Aorta (tissue), 5 donors: ENCODE measurements around the gene TCF7L1. TPM values are rescaled to one million over a fixed set of nuclear protein-coding genes. Genes with fewer than 3 reads are reported as not detected.

ENCODE experiments used
- ATAC-seq: fragments of 200-7000 bp; cut with Tn5 transposase; one replicate; pipeline ENCODE4 v1.9.1; 2022; ENCODE audit warnings: moderate library complexity; ENCODE audit not compliant: low FRiP score
- DNase-seq, 2 donors: peaks; one replicate each; pipeline ENCODE4 v3.0.0-alpha.2; 2020
- H3K27ac ChIP-seq, 2 donors: one replicate each; pipeline ENCODE4 v1.5.1; 2013; ENCODE audit warnings: low read length in 2 of 2, mild to moderate bottlenecking in 2 of 2, moderate library complexity in 2 of 2, control low read depth in 1 of 2, inconsistent platforms in 1 of 2, low read depth in 1 of 2
- H3K27me3 ChIP-seq, 2 donors: one replicate each; pipeline ENCODE4 v1.6.1; 2013; ENCODE audit warnings: control low read depth in 1 of 2, low read length in 1 of 2, mild to moderate bottlenecking in 1 of 2, moderate library complexity in 1 of 2; ENCODE audit not compliant: insufficient read depth in 2 of 2, control insufficient read depth in 1 of 2
- H3K36me3 ChIP-seq, 2 donors: one replicate each; pipeline ENCODE4 v1.6.1; 2013; ENCODE audit warnings: control low read depth in 1 of 2, low read length in 1 of 2, mild to moderate bottlenecking in 1 of 2; ENCODE audit not compliant: insufficient read depth in 2 of 2, control insufficient read depth in 1 of 2
- H3K4me1 ChIP-seq, 2 donors: one replicate each; pipeline ENCODE4 v1.6.1; 2013; ENCODE audit warnings: low read length in 2 of 2, control low read depth in 1 of 2, mild to moderate bottlenecking in 1 of 2, moderate library complexity in 1 of 2; ENCODE audit not compliant: insufficient read depth in 2 of 2, control insufficient read depth in 1 of 2
- H3K4me3 ChIP-seq, 2 donors: one replicate each; pipeline ENCODE4 v1.5.1; 2013; ENCODE audit warnings: low read length in 2 of 2, control low read depth in 1 of 2, mild to moderate bottlenecking in 1 of 2
- H3K9me3 ChIP-seq: one replicate; pipeline ENCODE4 v1.6.1; 2013; ENCODE audit warnings: mild to moderate bottlenecking, low read length; ENCODE audit not compliant: control insufficient read depth
- WGBS, 2 donors: extraction: QIAGEN DNeasy Blood & Tissue Kit; methylation state at CpG; one replicate each; pipeline ENCODE4 v1.1.7; 2013; 5-methylcytosine and 5-hydroxymethylcytosine counted together
- intact Hi-C, 2 donors: fragments of 100-400 bp; cut with DNase I; formaldehyde crosslinking; loops; one replicate each; pipeline versions ENCODE4 v1.14.2 to v1.15.0; 2022
- polyA plus RNA-seq, 2 donors: library from polyadenylated mRNA; stranded (reverse); fragments of 200-250 nt; gene quantifications; one replicate each; pipeline ENCODE4 v1.2.3, GENCODE V29; 2013
- total RNA-seq, 2 donors: library from RNA; stranded (reverse); fragmentation: NEBNext Ultra II Directional; extraction: Animal tissue kit (Norgen Biotek cat#: 25700); gene quantifications; one replicate each; pipeline ENCODE4 v1.2.1, GENCODE V29; 2021
- donor health status: healthy with polysubstance abuse.
- donor health status: Bipolar disorder and iron deficiency.
- donor health status: DM: no; HTN: no; CAD: no.
- donor health status: DM: no; HTN: no; CAD: no.
- donor health status: DM: yes; HTN: yes; CAD: no.

Gene TCF7L1
- total and polyA plus RNA-seq, 4 donors = 14.1 to 39.5 (median 31.8) TPM

DNA sequence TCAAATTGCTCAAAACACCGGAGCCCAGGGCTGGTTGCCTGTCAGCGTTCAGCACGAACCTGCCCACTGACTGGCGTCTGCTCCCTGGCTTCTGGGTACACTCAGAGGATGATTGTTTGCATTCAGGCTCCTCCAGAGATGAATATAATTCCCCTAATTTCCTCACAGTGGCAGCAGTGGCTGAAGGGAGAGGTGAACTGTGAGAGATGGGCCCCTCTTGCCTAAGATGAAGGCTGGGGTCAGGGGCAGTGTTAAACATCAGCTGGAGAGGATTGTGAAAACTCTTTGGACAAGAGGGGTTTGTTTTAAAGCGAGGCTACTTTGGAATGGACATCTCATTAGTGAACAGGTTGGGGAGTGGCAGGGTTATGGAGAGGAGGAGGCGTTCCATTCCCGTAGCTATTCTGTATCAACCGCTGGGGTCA, 31.0 kb downstream of the TCF7L1 start:
- no peak overlapping the region for H3K27ac ChIP-seq
- peaks cover 0 to 3% of the 10 kb centered on the region in 2 donors for H3K4me1 ChIP-seq
- no peak overlapping the region for H3K4me3 ChIP-seq
- no peaks in the 10 kb centered on the region for H3K9me3 ChIP-seq
- intact Hi-C loops = no loop called here
- no peaks in the 10 kb centered on the region for H3K36me3 ChIP-seq
- no peak for ATAC-seq
- H3K27me3 ChIP-seq = no peaks in the 10 kb centered on the region
- WGBS, 2 donors = 85 to 87% methylated on average over 8 of the region's 8 CpGs
- no peak for DNase-seq

DNA sequence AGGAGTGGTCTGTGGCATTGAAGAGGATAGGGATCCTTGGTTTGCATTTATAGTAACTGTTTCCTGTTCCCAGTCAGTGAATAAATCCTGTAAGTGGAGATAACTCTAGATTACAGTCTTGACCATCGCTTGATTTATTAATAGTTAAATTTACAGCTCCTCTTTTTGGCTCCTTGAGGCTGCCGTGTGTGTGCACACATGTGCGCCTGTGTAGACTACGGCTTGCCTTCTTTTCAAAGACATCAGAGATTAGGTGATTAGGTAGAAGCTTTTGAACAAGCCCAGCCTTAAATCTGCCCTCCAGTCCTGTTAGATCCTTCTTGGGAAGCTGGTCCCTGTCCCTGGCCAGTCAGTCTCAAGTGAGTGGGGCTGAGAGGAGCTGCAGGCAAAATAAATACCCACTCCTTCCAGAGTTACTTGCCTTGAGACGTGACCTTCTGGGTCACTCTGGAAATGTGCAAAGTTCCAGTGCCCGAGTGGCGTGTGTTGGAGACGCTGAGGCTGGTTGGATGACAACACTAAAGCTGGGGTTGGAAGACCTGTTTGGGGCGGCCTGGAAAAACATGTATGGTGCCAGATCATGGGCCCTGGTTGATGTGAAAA, 32.0 kb downstream of the TCF7L1 start:
- ATAC-seq (no peak), DNase-seq (no peak)
- no peak overlapping the region for H3K4me3 ChIP-seq
- intact Hi-C loops = no loop called here
- no peak overlapping the region for H3K27ac ChIP-seq
- H3K4me1 ChIP-seq = peaks cover 0 to 3% of the 10 kb centered on the region in 2 donors
- 39 to 44% methylated on average over 9 of the region's 9 CpGs for WGBS, 2 donors
- H3K27me3 ChIP-seq = no peaks in the 10 kb centered on the region
- H3K36me3 ChIP-seq = no peaks in the 10 kb centered on the region
- H3K9me3 ChIP-seq = no peaks in the 10 kb centered on the region

DNA sequence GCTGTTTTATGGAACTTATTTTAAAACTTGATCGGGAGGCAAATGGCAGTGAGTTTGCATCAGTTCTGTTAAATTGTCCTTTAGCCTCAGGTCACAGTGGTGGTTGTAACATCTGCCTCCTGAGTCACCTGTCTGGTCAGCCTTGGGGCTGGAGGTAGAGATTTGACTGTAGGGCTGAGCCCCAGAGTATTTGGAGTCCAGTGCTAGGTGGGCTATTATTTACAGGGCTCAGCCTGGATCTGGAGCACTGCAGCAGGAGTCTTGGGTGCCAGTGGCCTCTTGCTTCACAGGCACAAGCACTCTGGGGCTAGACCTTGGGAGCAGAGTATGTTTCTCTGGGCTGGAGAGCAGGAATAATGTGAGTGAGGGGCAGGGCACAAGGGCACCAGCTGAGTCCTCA, 32.8 kb downstream of the TCF7L1 start:
- no peaks in the 10 kb centered on the region for H3K9me3 ChIP-seq
- ATAC-seq (no peak), DNase-seq (no peak)
- H3K4me1 ChIP-seq = peaks cover 0 to 3% of the 10 kb centered on the region in 2 donors
- no peaks in the 10 kb centered on the region for H3K36me3 ChIP-seq
- H3K4me3 ChIP-seq = no peak overlapping the region
- intact Hi-C loops = no loop called here
- H3K27ac ChIP-seq = no peak overlapping the region
- WGBS, 2 donors = 64 to 78% methylated on average over 1 of the region's 1 CpG
- no peaks in the 10 kb centered on the region for H3K27me3 ChIP-seq

DNA sequence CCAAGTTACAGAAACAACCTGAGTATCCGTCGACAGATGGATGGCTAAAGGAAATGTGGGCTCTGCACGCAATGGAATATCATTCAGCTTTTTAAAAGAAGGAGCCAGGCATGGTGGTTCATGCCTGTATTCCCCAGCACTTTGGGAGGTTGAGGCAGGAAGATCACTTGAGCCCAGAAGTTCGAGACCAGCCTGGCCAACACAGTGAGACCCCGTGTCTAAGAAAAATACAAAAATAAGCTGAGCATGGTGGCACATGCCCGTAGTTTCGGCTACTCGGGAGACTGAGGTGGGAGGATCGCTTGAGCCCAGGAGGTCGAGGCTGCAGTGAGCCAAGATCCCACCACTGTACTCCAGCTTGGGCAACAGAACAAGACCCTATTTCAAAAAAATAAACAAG, 34.3 kb downstream of the TCF7L1 start:
- intact Hi-C loops = no loop called here
- Histone ChIP-seq H3K9me3 (no peaks in the 10 kb centered on the region), H3K27ac (no peak overlapping the region), H3K27me3 (no peaks in the 10 kb centered on the region), H3K4me3 (no peak overlapping the region), H3K36me3 (no peaks in the 10 kb centered on the region), H3K4me1 (peaks cover 0 to 2% of the 10 kb centered on the region in 2 donors)
- 95 to 97% methylated on average over 10 of the region's 10 CpGs for WGBS, 2 donors
- DNase-seq = no peak
- ATAC-seq = no peak

DNA sequence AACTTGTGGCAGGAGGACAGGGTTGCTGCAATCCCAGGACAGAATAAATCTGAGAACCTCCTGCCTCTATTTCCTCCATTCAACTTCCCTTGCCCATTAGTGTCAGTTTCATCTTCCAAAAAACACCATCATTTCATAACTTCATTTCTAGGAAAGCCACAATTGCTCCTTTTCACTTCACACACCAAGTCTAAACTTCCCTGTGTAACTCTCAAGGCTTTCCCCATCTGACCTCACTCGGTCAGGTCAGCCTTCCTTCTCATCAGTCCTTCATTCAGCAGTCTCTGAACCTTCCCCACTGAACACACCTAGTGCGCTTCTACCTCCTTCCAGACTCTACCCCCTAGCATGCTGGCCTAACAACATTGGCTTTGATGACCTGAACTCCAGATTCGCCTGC, 35.8 kb downstream of the TCF7L1 start:
- 93 to 96% methylated on average over 3 of the region's 3 CpGs for WGBS, 2 donors
- Histone ChIP-seq H3K9me3 (no peaks in the 10 kb centered on the region), H3K27me3 (no peaks in the 10 kb centered on the region), H3K27ac (no peak overlapping the region), H3K4me1 (no peaks in the 10 kb centered on the region), H3K36me3 (no peaks in the 10 kb centered on the region), H3K4me3 (no peak overlapping the region)
- intact Hi-C loops = no loop called here
- ATAC-seq = no peak
- DNase-seq = no peak

DNA sequence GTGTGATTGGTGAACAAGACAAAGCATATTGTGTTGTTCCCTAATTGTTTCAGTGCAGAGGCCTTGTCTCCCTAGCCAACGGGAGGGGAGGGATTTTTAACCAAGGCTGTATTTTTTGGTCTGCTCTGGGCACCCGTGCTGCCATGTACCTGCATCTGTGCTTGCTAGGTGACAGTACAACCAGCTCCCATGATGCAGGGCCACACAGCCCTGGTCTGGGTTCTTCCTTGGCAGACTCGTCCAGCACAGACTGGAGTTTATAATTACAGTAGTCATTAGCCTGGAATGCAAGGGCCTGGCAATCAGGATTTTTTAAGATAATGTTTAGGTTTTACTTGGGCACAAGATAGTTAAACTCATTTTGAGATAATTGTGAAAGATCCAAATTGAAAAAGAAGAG, 36.4 kb downstream of the TCF7L1 start:
- 81% methylated on average over 3 of the region's 3 CpGs for WGBS, 2 donors

DNA sequence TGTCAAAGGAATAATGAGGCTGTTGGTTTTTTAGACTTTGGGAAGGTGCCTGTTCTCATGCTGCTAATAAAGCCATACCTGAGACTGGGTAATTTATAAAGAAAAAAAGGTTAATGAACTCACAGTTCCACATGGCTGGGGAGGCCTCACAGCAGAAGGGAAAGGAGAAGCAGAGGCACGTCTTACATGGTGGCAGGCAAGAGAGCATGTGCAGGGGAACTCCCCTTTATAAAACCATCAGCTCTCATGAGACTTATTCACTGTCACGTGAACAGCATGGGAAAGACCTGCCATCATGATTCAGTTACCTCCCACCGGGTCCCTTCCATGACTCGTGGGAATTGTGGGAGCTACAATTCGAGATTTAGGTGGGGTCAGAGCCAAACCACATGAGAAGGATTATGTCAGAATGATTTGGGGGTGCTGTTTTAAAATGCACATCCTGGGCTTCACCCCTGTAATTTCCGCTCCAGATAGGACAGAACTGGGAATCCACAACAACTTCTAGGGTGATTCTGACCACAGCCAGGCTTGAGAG, 37.8 kb downstream of the TCF7L1 start:
- Histone ChIP-seq H3K36me3 (no peaks in the 10 kb centered on the region), H3K9me3 (no peaks in the 10 kb centered on the region), H3K4me1 (no peaks in the 10 kb centered on the region), H3K4me3 (no peak overlapping the region), H3K27ac (no peak overlapping the region), H3K27me3 (no peaks in the 10 kb centered on the region)
- DNase-seq = no peak
- intact Hi-C loops = no loop called here
- WGBS, 2 donors = 82 to 89% methylated on average over 6 of the region's 6 CpGs
- no peak for ATAC-seq

More for the DNA sequence above, 36.4 kb downstream of the TCF7L1 start:
- DNase-seq (no peak), ATAC-seq (no peak)
- intact Hi-C loops = no loop called here
- Histone ChIP-seq H3K27ac (no peak overlapping the region), H3K36me3 (no peaks in the 10 kb centered on the region), H3K27me3 (no peaks in the 10 kb centered on the region), H3K4me3 (no peak overlapping the region), H3K4me1 (no peaks in the 10 kb centered on the region), H3K9me3 (no peaks in the 10 kb centered on the region)

DNA sequence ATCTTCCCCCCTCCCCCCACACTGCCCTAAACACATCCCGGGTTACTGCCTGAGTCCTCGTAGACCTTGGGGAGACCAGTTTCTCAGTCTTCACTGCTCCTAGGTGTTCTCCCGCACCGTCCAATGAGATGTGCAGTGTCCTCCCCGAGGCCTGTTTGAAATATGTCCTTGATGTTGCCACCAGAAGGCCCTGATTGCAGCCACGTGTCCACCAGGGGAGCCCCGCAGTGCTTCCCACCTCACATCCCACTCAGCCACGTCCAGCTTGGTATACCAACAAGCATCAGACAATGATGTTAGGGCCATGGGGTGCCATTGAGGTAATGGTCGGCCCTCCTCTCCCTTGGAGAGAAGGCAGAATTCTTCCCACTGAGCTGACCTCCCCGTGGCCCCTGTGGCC, 38.7 kb downstream of the TCF7L1 start:
- intact Hi-C loops = no loop called here
- no peak for DNase-seq
- WGBS, 2 donors = 80 to 85% methylated on average over 10 of the region's 10 CpGs

DNA sequence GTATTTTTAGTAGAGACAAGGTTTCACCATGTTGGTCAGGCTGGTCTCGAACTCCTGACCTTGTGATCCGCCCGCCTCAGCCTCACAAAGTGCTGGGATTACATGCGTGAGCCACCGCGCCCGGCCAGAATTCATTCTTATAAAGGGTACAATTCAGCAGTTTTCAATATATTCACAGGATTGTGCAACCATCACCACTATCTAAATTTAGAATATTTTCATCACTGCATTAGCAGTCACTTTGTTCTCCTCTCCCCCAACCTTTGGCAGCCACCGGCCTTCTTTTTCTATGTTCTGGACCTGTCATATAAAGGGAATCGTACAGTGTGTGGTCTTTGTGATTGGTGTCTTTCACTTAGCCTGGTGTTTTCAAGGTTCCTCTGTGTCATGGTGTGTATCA, 40.7 kb downstream of the TCF7L1 start:
- no peaks in the 10 kb centered on the region for H3K27me3 ChIP-seq
- H3K27ac ChIP-seq = no peak overlapping the region
- ATAC-seq (no peak), DNase-seq (no peak)
- no peaks in the 10 kb centered on the region for H3K9me3 ChIP-seq
- intact Hi-C loops = no loop called here
- no peaks in the 10 kb centered on the region for H3K36me3 ChIP-seq
- WGBS, 2 donors = 77 to 78% methylated on average over 9 of the region's 9 CpGs
- H3K4me1 ChIP-seq = peaks cover 0 to 2% of the 10 kb centered on the region in 2 donors
- H3K4me3 ChIP-seq = no peak overlapping the region

More for the DNA sequence above, 38.7 kb downstream of the TCF7L1 start:
- Histone ChIP-seq H3K4me3 (no peak overlapping the region), H3K9me3 (no peaks in the 10 kb centered on the region), H3K36me3 (no peaks in the 10 kb centered on the region), H3K27ac (no peak overlapping the region), H3K27me3 (no peaks in the 10 kb centered on the region), H3K4me1 (no peaks in the 10 kb centered on the region)
- no peak for ATAC-seq
